Neuronal stem cell (in vitro differentiated cells): ENCODE results near the gene CDK14.

Source experiments
- DNase-seq: peaks from one replicate; pipeline ENCODE4 v3.0.0-alpha.2; 2013; ENCODE audit warnings: low spot score
- H2AFZ ChIP-seq: one replicate; pipeline ENCODE4 v1.6.1; 2013; ENCODE audit warnings: mild to moderate bottlenecking, low read length, inconsistent platforms
- H2AK5ac ChIP-seq: 2 replicates; pipeline ENCODE4 v1.6.1; 2013; ENCODE audit warnings: low read depth, mild to moderate bottlenecking, inconsistent platforms, low read length, moderate library complexity, mixed read lengths
- H2BK120ac ChIP-seq: 2 replicates; pipeline ENCODE4 v1.6.1; 2013; ENCODE audit warnings: low read depth, mild to moderate bottlenecking, inconsistent platforms, low read length, moderate library complexity, mixed read lengths
- H2BK12ac ChIP-seq: one replicate; pipeline ENCODE4 v1.6.1; 2013; ENCODE audit warnings: low read length, inconsistent platforms
- H2BK15ac ChIP-seq: 2 replicates; pipeline ENCODE4 v1.6.1; 2013; ENCODE audit warnings: mild to moderate bottlenecking, low read length, inconsistent platforms, mixed read lengths
- H2BK5ac ChIP-seq: one replicate; pipeline ENCODE4 v1.6.1; 2013; ENCODE audit warnings: inconsistent platforms, mild to moderate bottlenecking, low read length, moderate library complexity
- H3K14ac ChIP-seq: one replicate; pipeline ENCODE4 v1.6.1; 2013; ENCODE audit warnings: low read length, inconsistent platforms
- H3K18ac ChIP-seq: 2 replicates; pipeline ENCODE4 v1.6.1; 2013; ENCODE audit warnings: low read length, inconsistent platforms
- H3K23ac ChIP-seq: 2 replicates; pipeline ENCODE4 v1.6.1; 2013; ENCODE audit warnings: low read depth, mild to moderate bottlenecking, mixed read lengths, low read length, inconsistent platforms; ENCODE audit not compliant: poor library complexity
- H3K27ac ChIP-seq: replicated peaks from 3 replicates; pipeline ENCODE4 v1.5.1; 2013; ENCODE audit warnings: low read length, inconsistent platforms
- H3K27me3 ChIP-seq, 3 experiments: 2 replicates each; pipeline ENCODE4 v1.6.1; 2013; ENCODE audit warnings: low read length in 3 of 3, mild to moderate bottlenecking in 2 of 3, inconsistent platforms in 1 of 3, low read depth in 1 of 3, mixed read lengths in 1 of 3, moderate library complexity in 1 of 3; ENCODE audit not compliant: control insufficient read depth in 3 of 3, insufficient read depth in 3 of 3
- H3K36me3 ChIP-seq, 2 donors: replicated peaks in 1 of 2; 2 replicates each; pipeline ENCODE4 v1.6.1; 2013; ENCODE audit warnings: low read length in 2 of 2; ENCODE audit not compliant: control insufficient read depth in 2 of 2, insufficient read depth in 2 of 2
- H3K4ac ChIP-seq: 2 replicates; pipeline ENCODE4 v1.6.1; 2013; ENCODE audit warnings: inconsistent platforms, mild to moderate bottlenecking, low read length, moderate library complexity
- H3K4me1 ChIP-seq, 2 donors: 1 replicate in 1 of 2; 2 replicates in 1 of 2; pipeline ENCODE4 v1.6.1; 2013; ENCODE audit warnings: low read length in 2 of 2, low read depth in 1 of 2; ENCODE audit not compliant: control insufficient read depth in 2 of 2, insufficient read depth in 1 of 2
- H3K4me2 ChIP-seq: one replicate; pipeline ENCODE4 v1.6.1; 2013; ENCODE audit warnings: mild to moderate bottlenecking, low read length, inconsistent platforms; ENCODE audit not compliant: insufficient read depth, poor library complexity, severe bottlenecking
- H3K4me3 ChIP-seq, 2 donors: 2 replicates each; pipeline ENCODE4 v1.5.1; 2013; ENCODE audit warnings: low read length in 2 of 2, mild to moderate bottlenecking in 2 of 2, inconsistent platforms in 1 of 2, moderate library complexity in 1 of 2
- H3K79me1 ChIP-seq: one replicate; pipeline ENCODE4 v1.6.1; 2013; ENCODE audit warnings: low read depth, mild to moderate bottlenecking, inconsistent platforms, low read length, moderate library complexity
- H3K9ac ChIP-seq: one replicate; pipeline ENCODE4 v1.6.1; 2013; ENCODE audit warnings: mild to moderate bottlenecking, low read depth, low read length, inconsistent platforms; ENCODE audit not compliant: poor library complexity
- H3K9me3 ChIP-seq, 2 donors: replicated peaks in 1 of 2; 2 replicates each; pipeline versions ENCODE3 to v1.6.1; 2013; ENCODE audit warnings: low read length in 2 of 2, mild to moderate bottlenecking in 2 of 2, inconsistent platforms in 1 of 2, low read depth in 1 of 2, mixed read lengths in 1 of 2, moderate library complexity in 1 of 2; ENCODE audit not compliant: control insufficient read depth in 2 of 2, insufficient read depth in 1 of 2
- H4K8ac ChIP-seq: one replicate; pipeline ENCODE4 v1.6.1; 2013; ENCODE audit warnings: low read depth, mild to moderate bottlenecking, inconsistent platforms, low read length, moderate library complexity
- H4K91ac ChIP-seq: one replicate; pipeline ENCODE4 v1.6.1; 2013; ENCODE audit warnings: low read length, low read depth, mild to moderate bottlenecking, inconsistent platforms; ENCODE audit not compliant: poor library complexity
- whole genome bisulfite sequencing, 2 donors: extraction: QIAGEN DNeasy Blood & Tissue Kit; methylation state at CpG; one replicate each; pipeline ENCODE4 v1.1.7; 2013; ENCODE audit warnings: missing lambda C conversion rate in 2 of 2, mixed read lengths in 1 of 2; ENCODE audit not compliant: insufficient read length in 2 of 2, insufficient replicate concordance in 1 of 2; ENCODE audit errors: extremely low coverage in 2 of 2; 5-methylcytosine and 5-hydroxymethylcytosine counted together

Gene CDK14

GRCh38 chr7:90570373-90570959, 25.7 kb upstream of the CDK14 start:
- Histone ChIP-seq H3K4me3 (no peak overlapping the region), H2BK15ac (no peak overlapping the region), H3K9ac (no peak overlapping the region), H2BK120ac (no peak overlapping the region), H3K79me1 (no peaks in the 10 kb centered on the region), H3K27me3 (no peaks in the 10 kb centered on the region), H3K4ac (no peak overlapping the region), H3K9me3 (no peaks in the 10 kb centered on the region), H4K8ac (no peak overlapping the region), H2BK5ac (no peak overlapping the region), H3K36me3 (no peaks in the 10 kb centered on the region), H3K4me1 (no peaks in the 10 kb centered on the region), H2AFZ (no peak overlapping the region), H3K27ac (no peak overlapping the region), H2BK12ac (no peak overlapping the region), H2AK5ac (no peak overlapping the region), H4K91ac (no peak overlapping the region), H3K4me2 (no peak overlapping the region), H3K14ac (no peak overlapping the region), H3K18ac (no peak overlapping the region), H3K23ac (no peak overlapping the region)
- no CpG with 5 or more reads among the region's 1 CpG for WGBS, 2 donors
- DNase-seq, result no peak

GRCh38 chr7:90574146-90574819, 21.8 kb upstream of the CDK14 start:
- no peak overlapping the region for H3K23ac ChIP-seq
- H2BK15ac ChIP-seq, result no peak overlapping the region
- no CpG with 5 or more reads among the region's 3 CpGs for WGBS, 2 donors

GRCh38 chr7:90574820-90575187, 21.3 kb upstream of the CDK14 start:
- no peak overlapping the region for H3K4me3 ChIP-seq
- H3K18ac ChIP-seq, result no peak overlapping the region
- H2BK120ac ChIP-seq, result no peak overlapping the region
- no peak overlapping the region for H3K4me2 ChIP-seq
- no peak overlapping the region for H2AK5ac ChIP-seq
- no peaks in the 10 kb centered on the region for H3K27me3 ChIP-seq
- no peak overlapping the region for H2BK15ac ChIP-seq
- H3K23ac ChIP-seq, result no peak overlapping the region
- no peaks in the 10 kb centered on the region for H3K9me3 ChIP-seq
- no peak overlapping the region for H3K9ac ChIP-seq
- no peak overlapping the region for H3K14ac ChIP-seq
- WGBS, 2 donors, result no CpG with 5 or more reads among the region's 1 CpG
- H3K27ac ChIP-seq, result no peak overlapping the region
- no peaks in the 10 kb centered on the region for H3K79me1 ChIP-seq
- H3K4ac ChIP-seq, result no peak overlapping the region
- H4K8ac ChIP-seq, result no peak overlapping the region
- no peak overlapping the region for H2BK5ac ChIP-seq
- no peak overlapping the region for H4K91ac ChIP-seq
- H2BK12ac ChIP-seq, result no peak overlapping the region
- no peaks in the 10 kb centered on the region for H3K36me3 ChIP-seq
- DNase-seq, result no peak
- no peaks in the 10 kb centered on the region for H3K4me1 ChIP-seq
- no peak overlapping the region for H2AFZ ChIP-seq

More at GRCh38 chr7:90574146-90574819, 21.8 kb upstream of the CDK14 start:
- H4K8ac ChIP-seq, result no peak overlapping the region
- H3K4me3 ChIP-seq, result no peak overlapping the region
- H3K4me2 ChIP-seq, result no peak overlapping the region
- H3K79me1 ChIP-seq, result no peaks in the 10 kb centered on the region
- H3K9me3 ChIP-seq, result no peaks in the 10 kb centered on the region
- H3K27me3 ChIP-seq, result no peaks in the 10 kb centered on the region
- H3K9ac ChIP-seq, result no peak overlapping the region
- H3K36me3 ChIP-seq, result no peaks in the 10 kb centered on the region
- H3K14ac ChIP-seq, result no peak overlapping the region
- H2BK12ac ChIP-seq, result no peak overlapping the region
- H2BK120ac ChIP-seq, result no peak overlapping the region
- no peak for DNase-seq
- peak overlapping the region; percentile 28 for H2AFZ ChIP-seq
- no peak overlapping the region for H2BK5ac ChIP-seq
- H3K4me1 ChIP-seq, result no peaks in the 10 kb centered on the region
- H2AK5ac ChIP-seq, result no peak overlapping the region
- no peak overlapping the region for H3K4ac ChIP-seq
- no peak overlapping the region for H3K18ac ChIP-seq
- H4K91ac ChIP-seq, result no peak overlapping the region
- no peak overlapping the region for H3K27ac ChIP-seq

GRCh38 chr7:90579181-90579688, 16.9 kb upstream of the CDK14 start:
- Histone ChIP-seq H3K4me3 (no peak overlapping the region), H3K18ac (no peak overlapping the region), H3K4me1 (no peaks in the 10 kb centered on the region), H3K27ac (no peak overlapping the region), H2BK12ac (no peak overlapping the region), H3K27me3 (no peaks in the 10 kb centered on the region), H2BK15ac (no peak overlapping the region), H3K9me3 (no peaks in the 10 kb centered on the region), H3K23ac (no peak overlapping the region), H4K8ac (no peak overlapping the region), H3K9ac (no peak overlapping the region), H2AFZ (no peak overlapping the region), H4K91ac (no peak overlapping the region), H3K79me1 (no peaks in the 10 kb centered on the region), H2BK5ac (no peak overlapping the region), H3K36me3 (no peaks in the 10 kb centered on the region), H2AK5ac (no peak overlapping the region), H3K4ac (no peak overlapping the region), H3K4me2 (no peak overlapping the region), H2BK120ac (no peak overlapping the region), H3K14ac (no peak overlapping the region)
- no CpG with 5 or more reads among the region's 4 CpGs for WGBS, 2 donors
- no peak for DNase-seq
